Breast epithelium (tissue), 3 donors: ENCODE measurements around the gene PRDM2.

Experiments used
- POLR2AphosphoS5 ChIP-seq, 3 donors: sonication (generic); formaldehyde crosslinking; IDR thresholded peaks; one replicate each; pipeline ENCODE4 v1.6.1; 2017; ENCODE audit warnings: antibody characterized with exemption in 3 of 3
- TF ChIP-seq, protein P1 (sequence below), 3 donors: fragments of 450-650 bp; IDR thresholded peaks; one replicate each; pipeline ENCODE4 v1.5.1; 2016 to 2017; ENCODE audit warnings: antibody characterized with exemption in 3 of 3, mild to moderate bottlenecking in 3 of 3, moderate library complexity in 3 of 3

DNA sequence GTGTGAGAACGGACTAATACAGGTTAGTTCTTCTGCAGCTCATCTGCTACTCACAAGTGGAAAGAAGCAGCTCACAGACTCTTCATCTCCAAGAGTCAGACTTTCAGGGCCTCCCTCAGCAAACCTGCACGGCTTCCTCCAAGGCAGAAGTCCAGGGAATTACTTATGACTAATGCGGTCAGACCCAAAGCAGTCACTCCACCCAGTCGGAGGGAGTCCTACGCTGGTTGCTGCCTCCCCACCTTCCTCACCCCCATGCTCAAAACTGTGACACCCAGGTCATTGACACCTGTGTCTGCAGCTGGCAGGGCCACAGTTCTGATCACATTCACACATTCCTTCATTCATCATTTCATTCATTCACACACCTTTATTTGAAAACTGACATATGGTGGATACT lies 38.4 kb upstream of the PRDM2 start:
- TF ChIP-seq, protein P1, sequence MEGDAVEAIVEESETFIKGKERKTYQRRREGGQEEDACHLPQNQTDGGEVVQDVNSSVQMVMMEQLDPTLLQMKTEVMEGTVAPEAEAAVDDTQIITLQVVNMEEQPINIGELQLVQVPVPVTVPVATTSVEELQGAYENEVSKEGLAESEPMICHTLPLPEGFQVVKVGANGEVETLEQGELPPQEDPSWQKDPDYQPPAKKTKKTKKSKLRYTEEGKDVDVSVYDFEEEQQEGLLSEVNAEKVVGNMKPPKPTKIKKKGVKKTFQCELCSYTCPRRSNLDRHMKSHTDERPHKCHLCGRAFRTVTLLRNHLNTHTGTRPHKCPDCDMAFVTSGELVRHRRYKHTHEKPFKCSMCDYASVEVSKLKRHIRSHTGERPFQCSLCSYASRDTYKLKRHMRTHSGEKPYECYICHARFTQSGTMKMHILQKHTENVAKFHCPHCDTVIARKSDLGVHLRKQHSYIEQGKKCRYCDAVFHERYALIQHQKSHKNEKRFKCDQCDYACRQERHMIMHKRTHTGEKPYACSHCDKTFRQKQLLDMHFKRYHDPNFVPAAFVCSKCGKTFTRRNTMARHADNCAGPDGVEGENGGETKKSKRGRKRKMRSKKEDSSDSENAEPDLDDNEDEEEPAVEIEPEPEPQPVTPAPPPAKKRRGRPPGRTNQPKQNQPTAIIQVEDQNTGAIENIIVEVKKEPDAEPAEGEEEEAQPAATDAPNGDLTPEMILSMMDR (IDR thresholded peaks at IDR 0.05) = no peak
- TF ChIP-seq POLR2AphosphoS5 (IDR thresholded peaks at IDR 0.05) = no peak
